OCI-LY7 (cell line): ENCODE data around the gene PLCL1.

Experiments used
- EZH2phosphoT487 ChIP-seq: fragments of 200-600 bp; sonication (generic); IDR thresholded peaks from 2 replicates; pipeline ENCODE4 v1.6.1; 2018; ENCODE audit warnings: low read depth, borderline replicate concordance, mild to moderate bottlenecking, mixed run types, antibody characterized with exemption, low read length, moderate library complexity, mixed read lengths
- TF ChIP-seq, protein P1 (sequence below): fragments of 200-600 bp; sonication (generic); conservative IDR thresholded peaks from 2 replicates; pipeline ENCODE4 v1.5.1; 2014; ENCODE audit warnings: mild to moderate bottlenecking, antibody characterized with exemption, low read length, moderate library complexity, mixed read lengths

DNA sequence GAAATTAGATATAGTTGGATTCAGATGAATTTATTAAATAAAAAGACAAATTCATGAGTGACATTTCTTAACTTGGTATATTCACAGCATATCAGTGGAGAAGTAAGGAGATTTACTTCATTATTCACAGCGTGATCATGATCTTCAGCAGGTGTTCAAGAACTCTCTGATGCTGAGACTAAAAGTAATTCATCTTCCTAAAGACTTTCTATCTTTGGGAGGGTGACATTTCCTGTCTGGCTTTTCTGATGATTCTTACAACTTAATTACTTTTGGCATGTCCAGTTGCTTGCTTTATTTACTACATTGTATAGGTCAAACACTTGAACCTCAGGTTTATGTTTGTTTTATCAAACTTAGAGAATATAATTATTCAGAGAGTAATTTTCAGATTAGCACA lies 224.6 kb downstream of the PLCL1 start:
- TF ChIP-seq, protein P1, sequence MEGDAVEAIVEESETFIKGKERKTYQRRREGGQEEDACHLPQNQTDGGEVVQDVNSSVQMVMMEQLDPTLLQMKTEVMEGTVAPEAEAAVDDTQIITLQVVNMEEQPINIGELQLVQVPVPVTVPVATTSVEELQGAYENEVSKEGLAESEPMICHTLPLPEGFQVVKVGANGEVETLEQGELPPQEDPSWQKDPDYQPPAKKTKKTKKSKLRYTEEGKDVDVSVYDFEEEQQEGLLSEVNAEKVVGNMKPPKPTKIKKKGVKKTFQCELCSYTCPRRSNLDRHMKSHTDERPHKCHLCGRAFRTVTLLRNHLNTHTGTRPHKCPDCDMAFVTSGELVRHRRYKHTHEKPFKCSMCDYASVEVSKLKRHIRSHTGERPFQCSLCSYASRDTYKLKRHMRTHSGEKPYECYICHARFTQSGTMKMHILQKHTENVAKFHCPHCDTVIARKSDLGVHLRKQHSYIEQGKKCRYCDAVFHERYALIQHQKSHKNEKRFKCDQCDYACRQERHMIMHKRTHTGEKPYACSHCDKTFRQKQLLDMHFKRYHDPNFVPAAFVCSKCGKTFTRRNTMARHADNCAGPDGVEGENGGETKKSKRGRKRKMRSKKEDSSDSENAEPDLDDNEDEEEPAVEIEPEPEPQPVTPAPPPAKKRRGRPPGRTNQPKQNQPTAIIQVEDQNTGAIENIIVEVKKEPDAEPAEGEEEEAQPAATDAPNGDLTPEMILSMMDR, result no peak
- TF ChIP-seq EZH2phosphoT487, result no peak
